ELF-1 (cell line): ENCODE data around the gene LGALS14.

Experiments
- DNase-seq: peaks from one replicate; pipeline ENCODE4 v3.0.0-alpha.2; 2016; ENCODE audit warnings: low read depth, low spot score

Gene LGALS14

DNA sequence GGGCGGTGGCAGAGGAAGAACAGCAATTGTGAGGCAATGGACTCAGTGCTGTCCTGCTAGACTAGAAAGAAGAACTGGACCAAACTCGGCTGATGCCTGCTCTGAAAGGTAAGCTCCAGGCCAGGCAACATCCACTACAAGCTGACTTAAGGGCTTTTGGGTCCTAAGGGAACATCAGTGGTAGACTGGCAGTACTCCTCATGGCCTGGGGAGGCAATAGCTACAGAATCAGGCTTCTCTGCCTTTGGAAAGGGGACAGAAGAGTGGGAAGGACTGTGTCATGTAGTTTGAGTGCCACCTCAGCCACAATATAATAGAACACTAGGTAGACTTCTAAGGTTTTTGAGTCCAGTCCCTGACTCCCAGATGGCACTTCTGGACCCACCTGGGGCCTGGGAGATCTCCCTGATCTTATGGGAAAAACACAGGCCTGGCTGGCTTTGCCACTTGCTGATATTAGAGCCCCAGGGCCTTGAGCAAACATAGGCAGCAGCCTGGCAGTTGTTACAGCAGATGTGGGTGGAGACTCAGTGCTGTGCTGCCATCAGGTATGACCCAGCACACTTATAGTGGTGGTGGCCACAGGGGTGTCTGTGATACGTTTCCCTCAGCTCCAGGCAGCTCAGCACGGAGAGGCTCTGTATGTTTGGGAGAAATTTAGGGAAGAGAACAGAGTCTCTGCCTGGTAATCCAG lies 42.7 kb downstream of the LGALS14 start:
- DNase-seq: no peak

DNA sequence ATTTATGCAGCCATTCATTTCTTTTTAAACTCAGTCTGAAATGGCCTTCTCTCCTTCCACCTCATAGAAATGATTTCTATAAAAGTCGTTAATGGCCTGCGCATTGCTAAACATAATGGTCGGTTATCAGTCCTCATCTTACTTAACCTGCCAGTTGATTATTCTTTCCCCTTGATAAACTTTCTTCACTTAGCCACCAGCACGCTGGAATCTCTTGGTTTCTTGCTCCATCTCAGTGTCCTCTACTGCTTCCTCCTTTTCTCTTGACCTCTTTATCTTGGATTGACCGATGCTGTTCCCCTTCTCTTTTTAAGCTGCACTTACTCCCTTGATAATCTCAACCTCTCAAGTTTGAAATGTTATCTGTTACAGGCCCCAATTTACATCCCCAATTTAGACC lies 45.7 kb downstream of the LGALS14 start:
- no peak for DNase-seq

DNA sequence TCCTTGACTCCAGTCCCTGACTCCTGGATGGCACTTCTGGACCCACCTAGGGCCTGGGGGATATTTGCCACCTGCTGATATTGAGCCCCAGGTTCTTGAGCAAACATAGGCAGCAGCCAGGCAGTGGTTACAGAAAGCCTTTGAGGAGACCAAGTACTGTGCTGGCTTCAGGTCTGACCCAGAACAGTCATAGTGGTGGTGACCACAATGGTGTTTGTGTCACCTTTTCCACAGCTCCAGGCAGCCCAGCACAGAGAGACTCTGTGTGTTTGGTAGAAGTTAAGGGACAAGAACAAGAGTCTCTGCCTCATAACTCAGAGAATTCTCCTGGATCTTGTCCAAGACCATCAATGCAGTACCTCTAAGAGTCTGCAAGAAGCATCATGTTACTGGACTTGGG lies 48.1 kb downstream of the LGALS14 start:
- no peak for DNase-seq

DNA sequence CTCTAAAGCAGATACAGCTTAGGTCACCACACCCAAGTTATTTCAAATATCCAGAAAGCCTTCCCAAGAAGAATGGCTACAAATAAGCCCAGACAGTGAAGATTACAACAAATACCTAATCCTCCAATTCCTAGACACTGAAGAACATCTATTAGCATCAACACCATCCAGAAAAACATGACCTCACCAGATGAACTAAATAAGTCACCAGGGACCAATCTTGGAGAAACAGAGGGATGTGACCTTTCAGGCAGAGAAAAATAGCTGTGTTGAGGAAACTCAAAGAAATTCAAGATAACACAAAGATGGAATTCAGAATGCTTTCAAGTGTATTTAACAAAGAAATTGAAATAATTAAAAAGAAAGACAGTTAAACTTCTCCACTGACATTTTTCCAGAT lies 48.5 kb downstream of the LGALS14 start:
- DNase-seq: no peak

DNA sequence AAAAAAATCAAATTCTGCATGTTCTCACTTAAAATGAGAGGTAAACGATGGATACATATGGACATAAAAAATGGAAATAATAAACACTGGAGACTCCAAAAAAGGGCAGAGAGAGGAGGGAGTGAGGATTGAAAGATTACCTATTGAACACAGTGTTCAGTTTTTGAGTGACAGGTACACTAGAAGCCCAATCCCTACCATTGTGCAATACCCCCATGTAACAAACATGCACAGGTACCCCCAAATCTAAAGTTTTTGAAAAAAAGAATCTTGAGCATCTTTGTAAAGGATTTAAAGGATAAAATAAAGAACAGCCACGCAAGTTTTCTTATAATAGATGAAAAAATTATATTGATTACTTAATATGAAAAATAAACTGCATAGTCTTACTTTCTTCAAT lies 50.3 kb downstream of the LGALS14 start:
- DNase-seq: no peak

DNA sequence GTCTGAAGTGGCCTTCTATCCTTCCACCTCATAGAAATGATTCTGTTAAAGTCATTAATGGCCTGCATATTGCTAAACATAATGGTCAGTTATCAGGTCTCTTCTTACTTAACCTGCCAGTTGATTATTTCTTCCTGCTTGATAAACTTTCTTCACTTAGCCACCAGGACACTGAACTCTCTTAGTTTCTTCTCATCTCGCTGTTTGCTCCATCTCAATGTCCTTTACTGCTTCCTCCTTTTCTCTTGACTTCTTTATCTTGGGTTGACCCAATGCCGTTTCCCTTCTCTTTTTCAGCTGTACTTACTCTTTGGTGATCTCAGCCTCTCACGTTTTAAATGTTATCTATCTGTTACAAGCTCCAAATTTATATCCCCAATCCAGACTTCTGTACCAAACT lies 50.7 kb downstream of the LGALS14 start:
- DNase-seq: no peak
